Upper lobe of left lung (tissue), 6 donors: Measurements from ENCODE around the gene MYO1C. TPM values are rescaled to one million over a fixed set of nuclear protein-coding genes. Genes with fewer than 3 reads are reported as not detected.

ENCODE experiments used
- ATAC-seq, 2 donors: fragments of 200-7000 bp; cut with Tn5 transposase; one replicate each; pipeline ENCODE4 v1.9.1; 2022; ENCODE audit warnings: mild to moderate bottlenecking in 2 of 2, moderate library complexity in 2 of 2; ENCODE audit not compliant: low FRiP score in 2 of 2
- DNase-seq, 2 donors: peaks; one replicate each; pipeline ENCODE4 v3.0.0-alpha.2; 2019 to 2020
- H3K27ac ChIP-seq, 4 donors: fragments of 200-600 bp; sonication (generic); one replicate each; pipeline ENCODE4 v1.5.1; 2016 to 2019
- H3K27me3 ChIP-seq, 4 donors: fragments of 200-600 bp; sonication (generic); one replicate each; pipeline ENCODE4 v1.5.1; 2017 to 2019
- H3K36me3 ChIP-seq, 4 donors: fragments of 200-600 bp; sonication (generic); one replicate each; pipeline ENCODE4 v1.5.1; 2016 to 2019
- H3K4me1 ChIP-seq, 4 donors: fragments of 200-600 bp; sonication (generic); one replicate each; pipeline ENCODE4 v1.5.1; 2018 to 2019
- H3K4me3 ChIP-seq, 4 donors: fragments of 200-600 bp; sonication (generic); one replicate each; pipeline ENCODE4 v1.5.1; 2017 to 2019; ENCODE audit warnings: mild to moderate bottlenecking in 2 of 4, moderate library complexity in 1 of 4
- H3K9me3 ChIP-seq, 4 donors: fragments of 200-600 bp; sonication (generic); one replicate each; pipeline ENCODE4 v1.5.1; 2018 to 2019
- CTCF ChIP-seq, 6 experiments: fragments of 450-650 bp in 4 of 6; fragments of 200-600 bp in 2 of 6; sonication (generic) in 2 of 6; IDR thresholded peaks; one replicate each; pipeline ENCODE4 v1.5.1; 2016 to 2019; ENCODE audit warnings: antibody characterized with exemption in 6 of 6
- EP300 ChIP-seq, 4 donors: sonication (generic); formaldehyde crosslinking; IDR thresholded peaks; one replicate each; pipeline ENCODE4 v1.5.1; 2017; ENCODE audit warnings: antibody characterized with exemption in 4 of 4, control low read depth in 2 of 4
- POLR2A ChIP-seq, 4 donors: fragments of 450-650 bp; IDR thresholded peaks; one replicate each; pipeline ENCODE4 v1.5.1; 2016 to 2017; ENCODE audit warnings: antibody characterized with exemption in 4 of 4, mild to moderate bottlenecking in 2 of 4
- POLR2AphosphoS5 ChIP-seq, 2 donors: sonication (generic); formaldehyde crosslinking; IDR thresholded peaks; one replicate each; pipeline ENCODE4 v1.5.1; 2017; ENCODE audit warnings: antibody characterized with exemption in 2 of 2
- WGBS, 2 donors: methylation state at CpG; one replicate each; pipeline ENCODE4 v1.1.5; 2017 to 2018; 5-methylcytosine and 5-hydroxymethylcytosine counted together
- total RNA-seq, 6 donors: library from RNA; depleted of rRNA in 4 of 6; stranded (reverse); fragments of >200 nt in 4 of 6; gene quantifications; one replicate each; pipeline versions ENCODE4 v1.1.0 to v1.2.1, GENCODE V29; 2016 to 2021
- donor health status: DM: no; HTN: no; CAD: no; lungs with moderate emphysema.
- donor health status: DM: no; HTN: yes; CAD: no; lungs with severe emphysema.

Gene MYO1C
- total RNA-seq, 6 donors from 2014 or later, result 186 to 358 (median 266) TPM

GRCh38 chr17:1516388-1517161 lies 24.1 kb upstream of the MYO1C start, which contains the start of gene INPP5K:
Gene INPP5K (minus strand): TSS chr17:1516612. CDS start chr17:1516499, 113 bp downstream.
- peaks cover 43 to 49% (median 47%) of the 10 kb centered on the region in 4 donors for H3K4me1 ChIP-seq
- DNase-seq (peak; percentile 99), ATAC-seq (peak; percentile 98)
- H3K27me3 ChIP-seq, result no peaks in the 10 kb centered on the region
- H3K9me3 ChIP-seq, result no peaks in the 10 kb centered on the region
- H3K27ac ChIP-seq, result peak within 1 kb of the TSS; percentile 93 to 96 (median 95)
- 0 to 1% methylated on average over 22 to 43 of the region's 91 CpGs for WGBS, 2 donors
- peak within 1 kb of the TSS; percentile 76 to 99 (median 88) for H3K4me3 ChIP-seq
- peaks cover 0 to 38% (median 15%) of the 10 kb centered on the region in 4 donors for H3K36me3 ChIP-seq
- TF ChIP-seq POLR2AphosphoS5 (IDR thresholded peaks at IDR 0.05), result peak; percentile 84 to 90
- peak in 1 of 4 donors; percentile 82 for TF ChIP-seq EP300 (IDR thresholded peaks at IDR 0.05)
- peak in 3 of 4 donors; percentile 59 to 88 (median 83) for TF ChIP-seq POLR2A (IDR thresholded peaks at IDR 0.05)
- TF ChIP-seq CTCF (IDR thresholded peaks at IDR 0.05), result peak in 3 of 6 experiments; percentile 33 to 48 (median 35)

GRCh38 chr17:1515640-1516387 lies 23.3 kb upstream of the MYO1C start:
- no peaks in the 10 kb centered on the region for H3K9me3 ChIP-seq
- 0% methylated on average over 14 to 20 of the region's 31 CpGs for WGBS, 2 donors
- H3K4me3 ChIP-seq, result peak overlapping the region; percentile 76 to 99 (median 88)
- DNase-seq (peak in 1 of 2 donors; percentile 80), ATAC-seq (peak; percentile 67 to 71)
- TF ChIP-seq CTCF (IDR thresholded peaks at IDR 0.05) (peak; percentile 56 to 86 (median 73)), EP300 (IDR thresholded peaks at IDR 0.05) (peak in 2 of 4 donors; percentile 44), POLR2A (IDR thresholded peaks at IDR 0.05) (peak in 1 of 4 donors; percentile 7), POLR2AphosphoS5 (IDR thresholded peaks at IDR 0.05) (peak; percentile 49 to 76)
- H3K27me3 ChIP-seq, result no peaks in the 10 kb centered on the region
- peaks cover 0 to 35% (median 12%) of the 10 kb centered on the region in 4 donors for H3K36me3 ChIP-seq
- peak overlapping the region; percentile 93 to 96 (median 95) for H3K27ac ChIP-seq
- H3K4me1 ChIP-seq, result peaks cover 51 to 57% (median 55%) of the 10 kb centered on the region in 4 donors

- peak overlapping the region; percentile 78 to 96 (median 86) for H3K27ac ChIP-seq
- 58 to 73% methylated on average over 2 of the region's 2 CpGs for WGBS, 2 donors
- H3K4me1 ChIP-seq, result peaks cover 64 to 78% (median 72%) of the 10 kb centered on the region in 4 donors
- no peak overlapping the region for H3K4me3 ChIP-seq
- TF ChIP-seq EP300 (IDR thresholded peaks at IDR 0.05) (no peak), POLR2A (IDR thresholded peaks at IDR 0.05) (no peak), CTCF (IDR thresholded peaks at IDR 0.05) (no peak), POLR2AphosphoS5 (IDR thresholded peaks at IDR 0.05) (no peak)
- DNase-seq (no peak), ATAC-seq (no peak)
- H3K27me3 ChIP-seq, result no peaks in the 10 kb centered on the region
- peaks cover 3 to 44% (median 27%) of the 10 kb centered on the region in 4 donors for H3K36me3 ChIP-seq
- no peaks in the 10 kb centered on the region for H3K9me3 ChIP-seq
Observed at GRCh38 chr17:1512351-1512750, 19.9 kb upstream of the MYO1C start.

GRCh38 chr17:1511756-1512321 lies 19.4 kb upstream of the MYO1C start:
- H3K9me3 ChIP-seq, result no peaks in the 10 kb centered on the region
- H3K27ac ChIP-seq, result peak overlapping the region; percentile 78 to 96 (median 86)
- H3K36me3 ChIP-seq, result peaks cover 6 to 49% (median 30%) of the 10 kb centered on the region in 4 donors
- 34 to 49% methylated on average over 6 to 7 of the region's 7 CpGs for WGBS, 2 donors
- no peaks in the 10 kb centered on the region for H3K27me3 ChIP-seq
- no peak for ATAC-seq
- DNase-seq, result peak in 1 of 2 donors; percentile 69
- TF ChIP-seq POLR2A (IDR thresholded peaks at IDR 0.05) (no peak), POLR2AphosphoS5 (IDR thresholded peaks at IDR 0.05) (no peak)
- peaks cover 62 to 73% (median 70%) of the 10 kb centered on the region in 4 donors for H3K4me1 ChIP-seq
- H3K4me3 ChIP-seq, result no peak overlapping the region
